ENCODE results near the gene CLDN6. TPM values are rescaled to one million over a fixed set of nuclear protein-coding genes. Genes with fewer than 3 reads are reported as not detected.

The CLDN6 gene
- total and polyA plus RNA-seq, 2 of the 13 experiments (the other 11 are each of a cell fraction or from before 2014, with no cell fraction given), result 5.9 to 7.6 TPM

GRCh38 chr16:2968738-2969544 is 49.0 kb downstream of the CLDN6 start, which contains the start of gene PAQR4 (continued):
- no peak; the same call in 1 of the 2 replicates for TF ChIP-seq ZNF101 (CRISPR knock-in tag; IDR thresholded peaks at IDR 0.05; ENCODE audit: borderline replicate concordance, low read depth)
- TF ChIP-seq ZNF782 (CRISPR knock-in tag; IDR thresholded peaks at IDR 0.05; ENCODE audit: borderline replicate concordance), result peak; percentile 90; the same call in 1 of the 2 replicates
- TF ChIP-seq, protein P1, sequence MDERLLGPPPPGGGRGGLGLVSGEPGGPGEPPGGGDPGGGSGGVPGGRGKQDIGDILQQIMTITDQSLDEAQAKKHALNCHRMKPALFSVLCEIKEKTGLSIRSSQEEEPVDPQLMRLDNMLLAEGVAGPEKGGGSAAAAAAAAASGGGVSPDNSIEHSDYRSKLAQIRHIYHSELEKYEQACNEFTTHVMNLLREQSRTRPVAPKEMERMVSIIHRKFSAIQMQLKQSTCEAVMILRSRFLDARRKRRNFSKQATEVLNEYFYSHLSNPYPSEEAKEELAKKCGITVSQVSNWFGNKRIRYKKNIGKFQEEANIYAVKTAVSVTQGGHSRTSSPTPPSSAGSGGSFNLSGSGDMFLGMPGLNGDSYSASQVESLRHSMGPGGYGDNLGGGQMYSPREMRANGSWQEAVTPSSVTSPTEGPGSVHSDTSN (CRISPR knock-in tag; IDR thresholded peaks at IDR 0.05), result no peak
- peak; percentile 98 for TF ChIP-seq ZNF605 (CRISPR knock-in tag; IDR thresholded peaks at IDR 0.05)
- peak; percentile 59; the same call in 1 of the 2 replicates for TF ChIP-seq NCOA2 (CRISPR knock-in tag; IDR thresholded peaks at IDR 0.05)
- TF ChIP-seq BCL6 (CRISPR knock-in tag; IDR thresholded peaks at IDR 0.05), result peak; percentile 49
- TF ChIP-seq DNMT3B (CRISPR knock-in tag; conservative IDR thresholded peaks at IDR 0.05), result peak; percentile 85; the same call in 1 of the 2 replicates
- TF ChIP-seq ZNF777 (CRISPR knock-in tag; IDR thresholded peaks at IDR 0.05), result peak; percentile 92
- peak; percentile 67 for TF ChIP-seq HNF4A (CRISPR knock-in tag; IDR thresholded peaks at IDR 0.05)
- TF ChIP-seq ZNF839 (CRISPR knock-in tag; IDR thresholded peaks at IDR 0.05; ENCODE audit: borderline replicate concordance), result 0 out of 2 replicates have a peak, but pooled peaks have one; percentile 46
- TF ChIP-seq KLF13 (CRISPR knock-in tag; IDR thresholded peaks at IDR 0.05), result peak; percentile 93; the same call in 1 of the 2 replicates
- TF ChIP-seq, protein P2, sequence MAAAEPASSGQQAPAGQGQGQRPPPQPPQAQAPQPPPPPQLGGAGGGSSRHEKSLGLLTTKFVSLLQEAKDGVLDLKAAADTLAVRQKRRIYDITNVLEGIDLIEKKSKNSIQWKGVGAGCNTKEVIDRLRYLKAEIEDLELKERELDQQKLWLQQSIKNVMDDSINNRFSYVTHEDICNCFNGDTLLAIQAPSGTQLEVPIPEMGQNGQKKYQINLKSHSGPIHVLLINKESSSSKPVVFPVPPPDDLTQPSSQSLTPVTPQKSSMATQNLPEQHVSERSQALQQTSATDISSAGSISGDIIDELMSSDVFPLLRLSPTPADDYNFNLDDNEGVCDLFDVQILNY (CRISPR knock-in tag; conservative IDR thresholded peaks at IDR 0.05), result peak; percentile 96
- TF ChIP-seq PRDM4 (CRISPR knock-in tag; IDR thresholded peaks at IDR 0.05; ENCODE audit: borderline replicate concordance), result peak; percentile 86; the same call in 1 of the 2 replicates
- TF ChIP-seq, protein P3, sequence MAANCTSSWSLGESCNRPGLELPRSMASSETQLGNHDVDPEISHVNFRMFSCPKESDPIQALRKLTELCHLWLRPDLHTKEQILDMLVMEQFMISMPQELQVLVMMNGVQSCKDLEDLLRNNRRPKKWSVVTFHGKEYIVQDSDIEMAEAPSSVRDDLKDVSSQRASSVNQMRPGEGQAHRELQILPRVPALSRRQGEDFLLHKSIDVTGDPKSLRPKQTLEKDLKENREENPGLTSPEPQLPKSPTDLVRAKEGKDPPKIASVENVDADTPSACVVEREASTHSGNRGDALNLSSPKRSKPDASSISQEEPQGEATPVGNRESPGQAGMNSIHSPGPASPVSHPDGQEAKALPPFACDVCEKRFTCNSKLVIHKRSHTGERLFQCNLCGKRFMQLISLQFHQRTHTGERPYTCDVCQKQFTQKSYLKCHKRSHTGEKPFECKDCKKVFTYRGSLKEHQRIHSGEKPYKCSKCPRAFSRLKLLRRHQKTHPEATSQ (CRISPR knock-in tag; IDR thresholded peaks at IDR 0.05; ENCODE audit: borderline replicate concordance), result peak; percentile 89
- 0 out of 2 replicates have a peak, but pooled peaks have one; percentile 82 for TF ChIP-seq PAWR (CRISPR knock-in tag; IDR thresholded peaks at IDR 0.05; ENCODE audit: borderline replicate concordance)
- peak; percentile 33 to 80; a peak in 3 of 4 replicates for TF ChIP-seq POLR2A (IDR thresholded peaks at IDR 0.05; ENCODE audit: insufficient read depth in 1 of 2, low read depth in 2 of 2, low read length in 2 of 2)
- no peak for TF ChIP-seq ZFP36 (IDR thresholded peaks at IDR 0.05; ENCODE audit: borderline replicate concordance, low read depth, low read length, partially characterized antibody)
- TF ChIP-seq ZNF12 (CRISPR knock-in tag; IDR thresholded peaks at IDR 0.05), result peak; percentile 89
- TF ChIP-seq, protein P4, sequence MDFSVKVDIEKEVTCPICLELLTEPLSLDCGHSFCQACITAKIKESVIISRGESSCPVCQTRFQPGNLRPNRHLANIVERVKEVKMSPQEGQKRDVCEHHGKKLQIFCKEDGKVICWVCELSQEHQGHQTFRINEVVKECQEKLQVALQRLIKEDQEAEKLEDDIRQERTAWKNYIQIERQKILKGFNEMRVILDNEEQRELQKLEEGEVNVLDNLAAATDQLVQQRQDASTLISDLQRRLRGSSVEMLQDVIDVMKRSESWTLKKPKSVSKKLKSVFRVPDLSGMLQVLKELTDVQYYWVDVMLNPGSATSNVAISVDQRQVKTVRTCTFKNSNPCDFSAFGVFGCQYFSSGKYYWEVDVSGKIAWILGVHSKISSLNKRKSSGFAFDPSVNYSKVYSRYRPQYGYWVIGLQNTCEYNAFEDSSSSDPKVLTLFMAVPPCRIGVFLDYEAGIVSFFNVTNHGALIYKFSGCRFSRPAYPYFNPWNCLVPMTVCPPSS (IDR thresholded peaks at IDR 0.05), result no peak
- TF ChIP-seq KLF9 (CRISPR knock-in tag; IDR thresholded peaks at IDR 0.05; ENCODE audit: low read depth), result 0 out of 2 replicates have a peak, but pooled peaks have one; percentile 30
